ENCODE results near the gene OR1M1. TPM values are rescaled to one million over a fixed set of nuclear protein-coding genes. Genes with fewer than 3 reads are reported as not detected.
"Not testable (repeated sequence)": the region's sequence is repeated elsewhere in the genome, so short reads cannot be mapped to it uniquely, and the experiment has no call there.

The OR1M1 gene
- total and polyA plus RNA-seq, 4 donors = 0.02 to 0.04 TPM; not detected in 2

DNA sequence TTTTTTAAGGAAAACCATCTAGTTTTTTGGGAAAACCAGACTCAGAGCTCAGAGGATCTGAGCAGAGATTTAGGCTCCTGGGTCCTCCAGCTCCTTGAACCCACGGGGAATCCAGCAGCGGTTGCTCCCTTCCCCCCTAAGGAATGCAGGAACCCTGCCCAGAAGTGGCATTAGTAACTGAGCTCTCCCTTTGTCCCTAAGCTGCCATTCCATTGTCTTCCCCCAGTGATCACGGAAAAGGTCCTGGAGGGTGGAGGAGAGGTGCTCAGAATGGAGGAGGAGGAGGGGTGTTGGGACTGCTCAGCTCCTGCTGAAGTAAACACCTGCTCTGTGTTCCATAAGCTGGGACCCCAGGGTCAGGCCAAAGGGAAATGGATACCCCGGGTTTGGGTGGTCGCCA lies 16.8 kb upstream of the OR1M1 start:
- H3K4me1 ChIP-seq (ENCODE audit: control insufficient read depth in 5 of 5, insufficient read depth in 5 of 5, low read length in 5 of 5) = peaks cover 0 to 2% (median 0%) of the 10 kb centered on the region in 5 donors
- DNase-seq = no peak

DNA sequence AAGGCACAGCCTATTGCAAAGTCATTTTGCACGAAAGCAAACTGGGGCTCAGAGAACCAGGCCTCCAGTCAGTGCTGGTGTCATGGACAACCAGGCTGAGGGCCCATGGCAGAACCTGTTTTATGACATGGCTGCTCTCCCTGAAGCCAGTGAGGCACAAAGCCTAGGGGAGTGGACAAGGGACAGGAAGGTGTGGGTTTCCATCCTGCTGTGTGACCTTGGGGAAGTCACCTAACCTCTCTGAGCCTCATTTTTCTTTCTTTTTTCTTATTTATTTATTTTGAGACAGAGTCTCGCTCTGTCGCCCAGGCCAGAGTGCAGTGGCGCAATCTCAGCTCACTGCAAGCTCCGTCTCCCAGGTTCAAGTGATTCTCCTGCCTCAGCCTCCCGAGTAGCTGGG lies 15.1 kb upstream of the OR1M1 start:
- not testable (repeated sequence) for H3K36me3 ChIP-seq (ENCODE audit: control insufficient read depth in 4 of 4, insufficient read depth in 4 of 4, low read length in 4 of 4); DNase-seq; H3K27me3 ChIP-seq (ENCODE audit: control insufficient read depth in 3 of 3, insufficient read depth in 3 of 3, low read length in 2 of 3); H3K9me3 ChIP-seq (ENCODE audit: control insufficient read depth in 4 of 4, insufficient read depth in 3 of 4, low read length in 3 of 4); ATAC-seq (ENCODE audit: insufficient read depth, low FRiP score); H3K4me3 ChIP-seq; H3K27ac ChIP-seq (ENCODE audit: low read depth in 1 of 2, low read length in 1 of 2); H3K9ac ChIP-seq (ENCODE audit: insufficient read depth in 1 of 2, low read length in 2 of 2)
- H3K4me1 ChIP-seq (ENCODE audit: control insufficient read depth in 5 of 5, insufficient read depth in 5 of 5, low read length in 5 of 5) = peaks cover 0 to 11% (median 4%) of the 10 kb centered on the region in 5 donors
- 94 to 97% methylated on average over 6 of the region's 6 CpGs for WGBS, 2 donors

More for the DNA sequence above, 16.8 kb upstream of the OR1M1 start:
- Histone ChIP-seq H3K9ac (ENCODE audit: insufficient read depth in 1 of 2, low read length in 2 of 2) (no peak overlapping the region), H3K36me3 (ENCODE audit: control insufficient read depth in 4 of 4, insufficient read depth in 4 of 4, low read length in 4 of 4) (no peaks in the 10 kb centered on the region), H3K27me3 (ENCODE audit: control insufficient read depth in 3 of 3, insufficient read depth in 3 of 3, low read length in 2 of 3) (no peaks in the 10 kb centered on the region), H3K4me3 (no peak overlapping the region), H3K9me3 (ENCODE audit: control insufficient read depth in 4 of 4, insufficient read depth in 3 of 4, low read length in 3 of 4) (no peaks in the 10 kb centered on the region), H3K27ac (ENCODE audit: low read depth in 1 of 2, low read length in 1 of 2) (no peak overlapping the region)
- TF ChIP-seq, protein P1, sequence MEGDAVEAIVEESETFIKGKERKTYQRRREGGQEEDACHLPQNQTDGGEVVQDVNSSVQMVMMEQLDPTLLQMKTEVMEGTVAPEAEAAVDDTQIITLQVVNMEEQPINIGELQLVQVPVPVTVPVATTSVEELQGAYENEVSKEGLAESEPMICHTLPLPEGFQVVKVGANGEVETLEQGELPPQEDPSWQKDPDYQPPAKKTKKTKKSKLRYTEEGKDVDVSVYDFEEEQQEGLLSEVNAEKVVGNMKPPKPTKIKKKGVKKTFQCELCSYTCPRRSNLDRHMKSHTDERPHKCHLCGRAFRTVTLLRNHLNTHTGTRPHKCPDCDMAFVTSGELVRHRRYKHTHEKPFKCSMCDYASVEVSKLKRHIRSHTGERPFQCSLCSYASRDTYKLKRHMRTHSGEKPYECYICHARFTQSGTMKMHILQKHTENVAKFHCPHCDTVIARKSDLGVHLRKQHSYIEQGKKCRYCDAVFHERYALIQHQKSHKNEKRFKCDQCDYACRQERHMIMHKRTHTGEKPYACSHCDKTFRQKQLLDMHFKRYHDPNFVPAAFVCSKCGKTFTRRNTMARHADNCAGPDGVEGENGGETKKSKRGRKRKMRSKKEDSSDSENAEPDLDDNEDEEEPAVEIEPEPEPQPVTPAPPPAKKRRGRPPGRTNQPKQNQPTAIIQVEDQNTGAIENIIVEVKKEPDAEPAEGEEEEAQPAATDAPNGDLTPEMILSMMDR (IDR thresholded peaks at IDR 0.05; ENCODE audit: control extremely low read depth, extremely low read depth) = no peak
- WGBS, 2 donors = 34 to 59% methylated on average over 5 of the region's 5 CpGs
- no peak for ATAC-seq (ENCODE audit: insufficient read depth, low FRiP score)

DNA sequence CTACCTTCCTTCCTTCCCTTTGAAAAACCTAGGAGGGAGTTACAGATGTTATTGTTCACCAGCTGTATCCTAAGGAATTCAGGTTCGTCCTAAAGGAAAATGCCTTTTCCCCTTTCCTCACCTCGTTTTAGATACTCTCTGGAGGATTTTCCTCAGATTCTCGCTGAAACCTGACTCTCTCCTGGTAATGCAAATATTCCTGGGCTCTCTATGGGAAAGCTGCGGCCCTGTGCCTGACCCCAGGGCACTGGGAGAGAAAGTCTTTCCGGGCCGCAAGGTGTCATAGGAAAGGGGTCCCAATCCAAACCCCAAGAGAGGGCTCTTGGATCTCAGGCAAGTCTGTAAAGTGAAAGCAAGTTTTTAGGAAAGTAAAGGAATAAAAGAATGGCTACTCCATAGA lies 13.1 kb upstream of the OR1M1 start:
- no peak overlapping the region for H3K27ac ChIP-seq (ENCODE audit: low read depth in 1 of 2, low read length in 1 of 2)
- no peak overlapping the region for H3K9ac ChIP-seq (ENCODE audit: insufficient read depth in 1 of 2, low read length in 2 of 2)
- H3K27me3 ChIP-seq (ENCODE audit: control insufficient read depth in 3 of 3, insufficient read depth in 3 of 3, low read length in 2 of 3) = no peaks in the 10 kb centered on the region
- DNase-seq (no peak), ATAC-seq (ENCODE audit: insufficient read depth, low FRiP score) (no peak)
- no peaks in the 10 kb centered on the region for H3K9me3 ChIP-seq (ENCODE audit: control insufficient read depth in 4 of 4, insufficient read depth in 3 of 4, low read length in 3 of 4)
- TF ChIP-seq, protein P1 (IDR thresholded peaks at IDR 0.05; ENCODE audit: control extremely low read depth, extremely low read depth) = no peak
- H3K4me3 ChIP-seq = no peak overlapping the region
- H3K4me1 ChIP-seq (ENCODE audit: control insufficient read depth in 5 of 5, insufficient read depth in 5 of 5, low read length in 5 of 5) = peaks cover 0 to 11% (median 4%) of the 10 kb centered on the region in 5 donors
- 65 to 78% methylated on average over 6 of the region's 6 CpGs for WGBS, 2 donors
- H3K36me3 ChIP-seq (ENCODE audit: control insufficient read depth in 4 of 4, insufficient read depth in 4 of 4, low read length in 4 of 4) = no peaks in the 10 kb centered on the region

DNA sequence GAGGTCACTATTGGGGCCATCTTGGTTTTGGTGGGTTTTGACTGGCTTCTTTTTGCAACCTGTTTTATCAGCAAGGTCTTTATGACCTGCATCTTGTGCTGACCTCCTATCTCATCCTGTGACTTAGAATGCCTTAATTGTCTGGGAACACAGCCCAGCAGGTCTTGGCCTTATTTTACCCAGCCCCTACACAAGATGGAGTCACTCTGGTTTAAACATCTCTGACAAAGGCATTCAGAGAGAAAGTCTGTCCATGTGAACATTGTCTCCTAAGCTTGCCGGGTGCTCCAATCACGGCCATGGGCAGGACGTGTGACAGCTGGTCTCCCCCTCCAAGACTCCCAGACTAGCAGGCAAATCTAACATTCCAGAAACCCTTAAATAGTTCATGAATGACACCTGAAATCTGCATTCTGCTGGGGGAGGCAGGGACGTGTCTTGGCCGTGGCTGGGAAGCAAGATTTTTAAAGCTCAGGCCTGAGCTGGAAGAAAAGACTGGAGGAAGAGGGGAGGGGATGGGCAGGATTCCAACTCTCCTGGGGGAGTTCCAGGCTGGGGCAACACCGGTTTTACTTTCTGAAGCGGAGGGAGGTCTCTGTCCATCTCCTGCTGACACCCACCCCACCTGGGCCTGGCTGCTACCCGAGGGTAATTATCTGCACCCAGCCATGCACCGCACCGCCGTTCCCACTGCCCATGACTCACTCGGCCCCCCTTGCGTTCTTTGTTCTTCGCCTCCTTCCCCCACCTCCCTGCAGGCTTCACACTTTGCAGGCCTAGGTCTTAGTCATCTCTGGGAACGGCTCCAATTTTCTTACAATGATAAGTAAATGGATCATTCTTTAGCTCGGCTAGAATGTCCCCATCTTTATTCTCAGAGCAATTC lies 11.6 kb upstream of the OR1M1 start:
- no peak overlapping the region for H3K27ac ChIP-seq (ENCODE audit: low read depth in 1 of 2, low read length in 1 of 2)
- H3K4me3 ChIP-seq = no peak overlapping the region
- no peaks in the 10 kb centered on the region for H3K9me3 ChIP-seq (ENCODE audit: control insufficient read depth in 4 of 4, insufficient read depth in 3 of 4, low read length in 3 of 4)
- no peaks in the 10 kb centered on the region for H3K27me3 ChIP-seq (ENCODE audit: control insufficient read depth in 3 of 3, insufficient read depth in 3 of 3, low read length in 2 of 3)
- 27 to 53% methylated on average over 16 of the region's 16 CpGs for WGBS, 2 donors
- peak; percentile 74 to 90 (median 82) for DNase-seq
- no peaks in the 10 kb centered on the region for H3K36me3 ChIP-seq (ENCODE audit: control insufficient read depth in 4 of 4, insufficient read depth in 4 of 4, low read length in 4 of 4)
- TF ChIP-seq, protein P1 (IDR thresholded peaks at IDR 0.05; ENCODE audit: control extremely low read depth, extremely low read depth) = no peak
- peaks cover 0 to 11% (median 4%) of the 10 kb centered on the region in 5 donors for H3K4me1 ChIP-seq (ENCODE audit: control insufficient read depth in 5 of 5, insufficient read depth in 5 of 5, low read length in 5 of 5)
- peak; percentile 77 for ATAC-seq (ENCODE audit: insufficient read depth, low FRiP score)
- no peak overlapping the region for H3K9ac ChIP-seq (ENCODE audit: insufficient read depth in 1 of 2, low read length in 2 of 2)
